H1 (cell line): ENCODE results near the gene HEATR1. TPM values are rescaled to one million over a fixed set of nuclear protein-coding genes. Genes with fewer than 3 reads are reported as not detected.

ENCODE experiments used
- ASH2L ChIP-seq: fragments of 200-600, 300-600 bp; sonication (generic); IDR thresholded peaks from one replicate; pipeline ENCODE4 v1.7.1; 2017; ENCODE audit warnings: low read length
- BRCA1 ChIP-seq: IDR thresholded peaks from 2 replicates; pipeline ENCODE4 v1.6.1; 2012; ENCODE audit warnings: low read depth, low read length, improper control_type of control experiment
- POU5F1 ChIP-seq: IDR thresholded peaks from 2 replicates; pipeline ENCODE4 v1.6.1; 2011; ENCODE audit warnings: low read depth, mild to moderate bottlenecking, low read length, moderate library complexity
- SIN3A ChIP-seq, 2 experiments: IDR thresholded peaks in 1 of 2; conservative IDR thresholded peaks in 1 of 2; 2 replicates each; pipeline ENCODE4 v1.6.1; 2011 to 2012; ENCODE audit warnings: low read length in 2 of 2, improper control_type of control experiment in 1 of 2, low read depth in 1 of 2, mild to moderate bottlenecking in 1 of 2
- TAF1 ChIP-seq: IDR thresholded peaks from 2 replicates; pipeline ENCODE4 v1.6.1; 2011; ENCODE audit warnings: mild to moderate bottlenecking, low read depth, low read length
- TBP ChIP-seq: IDR thresholded peaks from 2 replicates; pipeline ENCODE4 v1.6.1; 2011; ENCODE audit warnings: low read depth, low read length, improper control_type of control experiment
- TEAD4 ChIP-seq: IDR thresholded peaks from 2 replicates; pipeline ENCODE4 v1.6.1; 2012; ENCODE audit warnings: low read depth, low read length, inconsistent platforms, mixed read lengths
- polyA plus RNA-seq, 7 experiments: library from polyadenylated mRNA; depleted of rRNA in 3 of 7; stranded (reverse) in 5 of 7; unstranded in 2 of 7; fragments of >200 nt in 5 of 7; fragments of 200-250 nt in 2 of 7; gene quantifications; 1 replicate in 5 of 7; 2 replicates in 1 of 7; 4 replicates in 1 of 7; pipeline versions ENCODE4 v1.2.1 to v1.2.3, GENCODE V29; 2011 to 2013; ENCODE audit warnings: missing spikeins in 2 of 7, mixed read lengths in 2 of 7
- total RNA-seq: library from RNA; stranded (reverse); fragmentation: NEBNext Ultra II Directional; extraction: Animal tissue kit (Norgen Biotek cat#: 25700); gene quantifications from 2 replicates; pipeline ENCODE4 v1.2.1, GENCODE V29; 2021

Gene HEATR1
- total and polyA plus RNA-seq, 2 of the 8 experiments (the other 6 are each of a cell fraction or from before 2014, with no cell fraction given): 13.0 to 95.8 TPM

GRCh38 chr1:236534151-236534651, 70.1 kb downstream of the HEATR1 start (continued):
- TF ChIP-seq SIN3A (conservative IDR thresholded peaks at IDR 0.05 in 1 of 2, IDR thresholded peaks at IDR 0.05 in 1 of 2; ENCODE audit: low read depth in 1 of 2, low read length in 2 of 2) (no peak), ASH2L (no peak), TEAD4 (no peak), TAF1 (no peak), TBP (no peak), POU5F1 (no peak), BRCA1 (no peak)
- TF ChIP-seq, all 59 proteins: peak for 0
